GM19395 (cell line): ENCODE measurements around the gene REM2.

ENCODE experiments used
- ATAC-seq: cut with Tn5 transposase; IDR thresholded peaks from one replicate; pipeline ENCODE4 v1.9.1; 2021; ENCODE audit warnings: mild to moderate bottlenecking, moderate library complexity; ENCODE audit not compliant: unreplicated experiment

REM2 gene

DNA sequence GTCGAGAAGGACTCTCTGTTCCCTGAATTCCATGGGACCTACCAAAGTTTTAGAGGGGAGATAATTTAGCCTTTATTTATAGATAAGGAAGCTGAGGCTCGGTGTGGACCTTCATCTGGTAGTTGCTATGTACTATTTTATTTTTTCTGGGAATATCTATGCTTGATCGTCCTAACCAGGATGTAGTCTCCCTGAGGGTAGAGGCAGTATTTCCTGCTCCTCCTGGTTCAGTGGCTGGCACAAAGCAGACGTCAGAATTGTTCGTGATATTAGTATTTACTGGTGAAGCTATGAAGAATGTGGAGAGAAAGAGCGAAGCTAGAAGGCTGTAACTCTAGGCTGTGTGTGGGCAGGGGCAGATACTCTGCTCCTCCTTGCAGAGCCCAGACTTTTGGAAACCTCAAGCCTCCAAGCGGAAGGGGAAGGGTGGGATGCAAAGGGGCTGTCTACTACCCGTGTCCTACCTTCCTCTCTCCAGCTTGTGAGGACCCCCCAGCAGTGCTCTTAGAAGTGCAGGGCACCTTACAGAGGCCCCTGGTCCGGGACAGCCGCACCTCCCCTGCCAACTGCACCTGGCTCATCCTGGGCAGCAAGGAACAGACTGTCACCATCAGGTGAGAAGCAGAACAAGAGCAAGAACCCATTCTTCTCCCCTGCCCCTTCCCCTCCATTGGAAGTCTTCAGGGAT, 10.0 kb upstream of the REM2 start:
- ATAC-seq: no peak

DNA sequence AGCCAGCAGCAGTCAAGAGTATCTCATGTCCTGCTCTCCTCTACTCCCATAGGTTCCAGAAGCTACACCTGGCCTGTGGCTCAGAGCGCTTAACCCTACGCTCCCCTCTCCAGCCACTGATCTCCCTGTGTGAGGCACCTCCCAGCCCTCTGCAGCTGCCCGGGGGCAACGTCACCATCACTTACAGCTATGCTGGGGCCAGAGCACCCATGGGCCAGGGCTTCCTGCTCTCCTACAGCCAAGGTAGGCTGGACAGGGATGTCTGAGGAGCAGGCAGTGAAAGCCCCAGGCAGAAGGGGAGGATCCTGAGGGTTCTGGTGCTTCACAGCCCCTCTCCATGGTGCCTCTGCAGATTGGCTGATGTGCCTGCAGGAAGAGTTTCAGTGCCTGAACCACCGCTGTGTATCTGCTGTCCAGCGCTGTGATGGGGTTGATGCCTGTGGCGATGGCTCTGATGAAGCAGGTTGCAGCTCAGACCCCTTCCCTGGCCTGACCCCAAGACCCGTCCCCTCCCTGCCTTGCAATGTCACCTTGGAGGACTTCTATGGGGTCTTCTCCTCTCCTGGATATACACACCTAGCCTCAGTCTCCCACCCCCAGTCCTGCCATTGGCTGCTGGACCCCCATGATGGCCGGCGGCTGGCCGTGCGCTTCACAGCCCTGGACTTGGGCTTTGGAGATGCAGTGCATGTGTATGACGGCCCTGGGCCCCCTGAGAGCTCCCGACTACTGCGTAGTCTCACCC, 7.8 kb upstream of the REM2 start:
- no peak for ATAC-seq

DNA sequence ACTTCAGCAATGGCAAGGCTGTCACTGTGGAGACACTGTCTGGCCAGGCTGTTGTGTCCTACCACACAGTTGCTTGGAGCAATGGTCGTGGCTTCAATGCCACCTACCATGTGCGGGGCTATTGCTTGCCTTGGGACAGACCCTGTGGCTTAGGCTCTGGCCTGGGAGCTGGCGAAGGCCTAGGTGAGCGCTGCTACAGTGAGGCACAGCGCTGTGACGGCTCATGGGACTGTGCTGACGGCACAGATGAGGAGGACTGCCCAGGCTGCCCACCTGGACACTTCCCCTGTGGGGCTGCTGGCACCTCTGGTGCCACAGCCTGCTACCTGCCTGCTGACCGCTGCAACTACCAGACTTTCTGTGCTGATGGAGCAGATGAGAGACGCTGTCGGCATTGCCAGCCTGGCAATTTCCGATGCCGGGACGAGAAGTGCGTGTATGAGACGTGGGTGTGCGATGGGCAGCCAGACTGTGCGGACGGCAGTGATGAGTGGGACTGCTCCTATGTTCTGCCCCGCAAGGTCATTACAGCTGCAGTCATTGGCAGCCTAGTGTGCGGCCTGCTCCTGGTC, 7.2 kb upstream of the REM2 start:
- no peak for ATAC-seq

DNA sequence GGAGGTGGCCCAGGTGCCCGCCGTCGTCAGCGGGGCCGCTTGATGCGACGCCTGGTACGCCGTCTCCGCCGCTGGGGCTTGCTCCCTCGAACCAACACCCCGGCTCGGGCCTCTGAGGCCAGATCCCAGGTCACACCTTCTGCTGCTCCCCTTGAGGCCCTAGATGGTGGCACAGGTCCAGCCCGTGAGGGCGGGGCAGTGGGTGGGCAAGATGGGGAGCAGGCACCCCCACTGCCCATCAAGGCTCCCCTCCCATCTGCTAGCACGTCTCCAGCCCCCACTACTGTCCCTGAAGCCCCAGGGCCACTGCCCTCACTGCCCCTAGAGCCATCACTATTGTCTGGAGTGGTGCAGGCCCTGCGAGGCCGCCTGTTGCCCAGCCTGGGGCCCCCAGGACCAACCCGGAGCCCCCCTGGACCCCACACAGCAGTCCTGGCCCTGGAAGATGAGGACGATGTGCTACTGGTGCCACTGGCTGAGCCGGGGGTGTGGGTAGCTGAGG, 6.0 kb upstream of the REM2 start:
- ATAC-seq: no peak

DNA sequence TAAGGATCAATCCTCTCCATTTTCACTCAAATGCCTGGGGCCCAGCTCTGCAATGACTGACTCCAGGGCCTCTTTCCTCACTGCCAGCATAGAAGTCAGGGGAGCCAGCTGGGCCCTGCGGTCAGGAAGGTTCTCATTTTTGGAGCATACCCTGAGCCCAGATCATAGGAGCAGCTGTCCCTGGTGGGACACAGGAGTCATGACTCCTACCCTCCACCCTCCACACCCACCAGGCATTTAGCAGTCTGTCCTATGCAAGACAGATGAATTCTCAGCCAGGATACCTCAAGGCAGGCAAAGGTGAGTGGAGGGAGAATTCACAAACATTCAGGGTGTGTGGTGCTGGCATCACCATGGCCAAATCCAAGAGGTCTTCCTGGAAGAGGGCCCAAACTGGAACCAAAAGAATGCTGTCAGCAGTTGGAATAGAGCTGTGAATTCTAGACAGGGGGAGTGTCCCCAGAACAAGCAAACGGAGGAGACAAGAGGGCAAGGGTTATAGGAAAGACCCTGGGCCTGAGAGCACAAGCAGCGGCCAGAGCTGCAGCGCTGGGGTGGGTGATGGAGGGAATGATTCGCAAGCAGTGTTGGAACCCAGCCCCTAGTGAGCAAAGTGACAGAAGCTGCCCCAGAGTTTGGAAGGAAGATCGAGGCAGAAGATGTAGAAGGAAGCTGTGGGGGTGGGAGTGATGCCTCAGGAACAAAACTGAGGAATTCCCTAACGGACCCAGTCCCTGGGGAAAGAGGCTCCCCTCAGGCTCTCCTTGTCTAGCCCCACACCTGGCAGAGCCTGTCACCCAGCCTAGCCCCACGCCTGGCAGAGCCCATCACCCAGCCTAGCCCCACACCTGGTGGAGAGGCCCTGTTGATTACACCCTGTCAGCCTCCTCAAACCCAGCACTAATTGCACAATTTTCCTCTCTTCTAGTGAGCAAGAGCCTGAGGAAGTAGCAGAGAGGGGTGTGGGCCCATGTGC, 4.5 kb upstream of the REM2 start:
- no peak for ATAC-seq

DNA sequence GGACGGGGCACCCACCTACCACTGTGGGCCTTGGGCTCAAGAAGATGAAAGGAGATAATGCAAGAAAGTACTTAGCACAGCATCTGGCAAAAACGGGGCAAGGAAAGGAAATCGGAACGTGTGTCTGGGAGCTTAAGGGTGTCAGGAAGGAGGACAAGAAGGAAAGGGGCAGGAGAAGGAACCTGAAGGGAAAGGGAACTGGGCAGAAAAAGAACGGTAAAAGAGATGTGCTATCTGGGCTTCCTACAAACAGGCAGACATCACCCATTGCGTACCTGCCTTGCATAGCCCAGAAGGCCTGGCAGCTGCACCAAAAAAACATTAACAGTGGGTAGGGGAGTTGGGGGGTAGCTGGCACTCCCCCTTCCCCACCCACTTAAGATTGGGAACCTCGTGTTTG, 958 bp upstream of the REM2 start:
- no peak for ATAC-seq

DNA sequence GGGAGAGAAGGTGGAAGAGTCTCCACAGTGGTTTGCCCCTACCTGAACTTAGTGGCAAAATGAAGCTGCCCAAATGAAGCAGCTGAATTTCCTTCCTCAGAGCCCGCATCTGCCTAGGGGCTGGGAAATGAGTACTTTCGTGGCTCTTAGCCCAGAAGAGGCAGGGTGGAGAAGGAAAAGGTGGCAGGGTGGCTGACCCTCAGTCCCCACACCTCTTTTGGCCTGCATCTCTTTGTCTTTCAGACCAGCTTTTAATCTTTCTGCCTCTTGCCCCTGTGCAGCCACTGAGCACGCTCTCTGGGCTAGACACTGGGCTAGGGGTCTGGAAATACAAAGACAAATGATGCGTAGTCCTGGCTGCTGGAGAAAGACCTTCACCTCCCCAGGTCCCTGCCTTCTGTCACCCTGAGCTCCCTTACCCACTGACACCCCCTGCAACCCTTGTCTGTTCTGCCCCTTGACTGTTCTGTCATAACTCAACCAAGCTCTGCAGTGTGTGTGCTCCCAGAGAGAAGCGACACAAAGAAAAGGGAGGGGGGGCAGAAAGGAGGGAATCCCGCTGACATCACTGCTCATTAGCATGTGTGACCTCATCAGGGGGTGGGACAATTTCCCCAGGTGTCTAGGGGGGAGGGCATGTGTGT, 371 bp upstream of the REM2 start:
- ATAC-seq: no peak

DNA sequence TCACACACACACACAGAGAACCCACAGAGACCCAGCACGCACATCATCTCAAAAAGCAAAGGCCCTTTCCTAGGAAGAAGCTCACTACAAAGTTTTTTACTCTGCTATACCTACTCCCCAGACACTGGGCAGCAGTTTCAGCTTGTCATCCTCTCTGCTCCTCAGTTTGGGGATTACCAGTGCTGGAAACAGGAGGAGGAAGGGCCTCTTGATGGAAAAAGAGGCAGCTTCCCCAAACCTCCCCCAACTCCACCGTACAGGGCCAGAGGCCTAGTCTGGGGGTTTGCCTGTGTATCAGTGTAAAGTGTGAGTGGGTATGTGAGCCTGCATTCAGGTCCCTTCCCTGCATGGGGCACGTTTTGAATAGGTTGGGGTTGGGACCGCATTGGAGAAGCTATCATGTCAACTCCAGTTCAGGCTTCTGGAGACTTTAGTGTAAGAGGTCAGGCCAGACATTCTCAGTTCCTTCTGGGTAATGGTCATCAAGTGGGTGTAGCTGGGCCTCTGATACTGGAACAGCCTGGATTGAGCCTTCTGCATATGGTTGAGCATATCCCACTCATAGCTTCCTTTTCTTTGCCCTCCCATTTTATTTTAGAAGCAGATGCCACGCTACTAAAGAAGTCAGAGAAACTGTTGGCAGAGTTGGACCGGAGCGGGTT, 1.2 kb downstream of the REM2 start:
- no peak for ATAC-seq

DNA sequence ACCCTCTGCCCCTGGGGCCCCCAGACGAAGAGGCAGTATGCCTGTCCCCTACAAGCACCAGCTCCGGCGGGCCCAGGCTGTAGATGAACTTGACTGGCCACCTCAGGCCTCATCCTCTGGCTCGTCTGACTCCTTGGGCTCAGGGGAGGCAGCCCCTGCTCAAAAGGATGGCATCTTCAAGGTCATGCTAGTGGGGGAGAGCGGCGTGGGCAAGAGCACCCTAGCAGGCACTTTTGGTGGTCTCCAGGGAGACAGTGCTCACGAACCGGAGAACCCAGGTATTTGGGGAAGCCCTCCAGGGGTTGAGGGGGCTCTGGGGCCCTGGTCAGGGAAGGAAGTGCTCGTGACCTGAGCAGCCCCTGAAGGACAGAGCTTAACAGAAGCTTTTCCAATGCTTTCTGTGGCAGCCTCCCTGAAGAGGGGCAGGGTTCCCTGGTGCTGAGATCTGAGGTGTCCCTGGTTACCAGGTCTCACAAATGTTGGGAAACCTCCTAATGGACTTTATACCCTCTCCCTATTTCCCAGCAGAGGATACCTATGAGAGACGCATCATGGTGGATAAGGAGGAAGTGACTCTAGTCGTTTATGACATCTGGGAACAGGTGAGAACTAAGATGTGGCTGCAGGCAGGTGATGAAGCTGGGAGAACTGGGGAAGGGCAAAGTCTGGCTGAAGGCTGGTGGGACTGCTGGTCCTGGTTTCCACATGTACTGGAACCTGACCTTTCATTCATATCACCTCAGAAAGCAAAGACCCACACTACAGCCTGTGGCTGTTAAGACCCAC, 1.9 kb downstream of the REM2 start:
- no peak for ATAC-seq

DNA sequence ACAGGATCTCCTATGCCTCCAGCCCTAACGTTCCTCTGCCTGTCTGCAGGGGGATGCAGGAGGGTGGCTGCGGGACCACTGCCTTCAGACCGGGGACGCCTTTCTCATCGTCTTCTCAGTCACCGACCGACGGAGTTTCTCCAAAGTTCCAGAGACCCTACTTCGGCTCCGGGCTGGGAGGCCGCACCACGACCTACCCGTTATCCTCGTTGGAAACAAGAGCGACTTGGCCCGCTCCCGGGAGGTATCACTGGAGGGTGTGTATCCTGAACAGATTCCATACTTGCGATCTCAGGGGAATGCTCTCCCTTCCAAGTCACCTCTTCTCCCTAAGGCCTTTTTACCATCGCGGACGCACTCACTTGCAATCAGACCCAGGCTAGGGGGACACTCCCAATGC, 3.0 kb downstream of the REM2 start:
- ATAC-seq: no peak

DNA sequence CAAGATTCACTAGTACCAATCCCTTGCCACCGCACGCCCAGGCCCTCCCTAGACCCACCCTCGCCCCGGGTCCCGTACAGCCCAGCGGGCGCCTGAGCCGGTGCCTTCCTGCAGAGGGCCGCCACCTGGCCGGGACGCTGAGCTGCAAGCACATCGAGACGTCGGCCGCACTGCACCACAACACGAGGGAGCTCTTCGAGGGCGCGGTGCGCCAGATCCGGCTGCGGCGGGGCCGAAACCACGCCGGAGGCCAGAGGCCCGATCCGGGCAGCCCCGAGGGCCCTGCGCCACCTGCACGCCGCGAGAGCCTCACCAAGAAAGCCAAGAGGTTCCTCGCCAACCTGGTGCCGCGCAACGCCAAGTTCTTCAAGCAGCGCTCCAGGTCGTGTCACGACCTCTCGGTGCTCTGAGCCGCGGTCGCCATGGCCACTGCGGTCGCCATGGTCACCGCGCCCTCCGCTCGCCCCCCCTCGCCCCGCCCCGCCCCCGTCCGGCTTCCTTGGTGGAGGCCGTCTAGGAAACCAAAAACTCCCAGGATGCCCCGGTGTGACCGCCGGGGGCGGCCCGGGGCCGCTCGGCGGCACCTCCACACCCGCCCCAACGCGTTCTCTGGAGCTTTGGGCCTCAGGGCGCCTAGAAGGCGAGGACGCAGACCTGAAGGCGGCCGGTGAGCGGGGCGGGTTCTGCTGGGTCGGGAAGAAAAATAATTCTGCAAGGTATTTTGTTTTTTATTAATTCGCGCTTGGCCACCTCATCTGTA, 3.7 kb downstream of the REM2 start:
- ATAC-seq: peak; percentile 57

DNA sequence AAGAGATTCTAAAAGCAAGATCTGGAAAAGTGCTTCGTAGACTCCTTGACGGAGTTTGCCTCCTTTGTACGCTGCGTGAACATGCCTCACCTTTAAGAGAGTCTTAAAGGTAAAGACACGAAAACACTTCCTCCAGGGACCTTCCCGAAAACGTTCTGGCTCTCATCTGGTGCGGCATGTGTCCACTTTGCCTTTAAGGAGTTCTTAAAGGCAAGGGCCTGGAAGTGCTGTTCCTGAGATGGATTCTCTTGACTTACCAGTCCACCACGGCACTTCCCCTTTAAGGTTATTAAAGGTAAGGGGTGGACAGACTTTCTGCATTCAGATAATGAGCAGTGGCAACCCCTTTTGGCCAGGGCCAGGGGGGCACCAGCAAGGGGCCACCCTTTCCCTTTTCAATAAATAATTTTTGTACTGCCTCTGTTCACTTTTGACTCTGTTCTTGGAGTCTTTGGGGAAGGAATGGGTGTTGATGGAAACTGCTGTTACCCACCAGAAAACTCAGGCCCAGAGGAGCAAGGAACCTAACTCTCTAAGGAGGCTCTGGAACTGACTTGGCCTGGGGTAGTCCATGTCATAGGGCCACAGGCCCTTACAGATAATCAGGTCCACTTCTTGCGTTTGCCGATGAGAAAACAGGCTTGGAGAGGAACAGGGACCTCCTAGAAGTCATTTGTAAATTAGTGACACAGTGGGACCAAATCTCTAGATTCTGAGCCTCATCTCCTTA, 4.4 kb downstream of the REM2 start:
- ATAC-seq: peak; percentile 50

DNA sequence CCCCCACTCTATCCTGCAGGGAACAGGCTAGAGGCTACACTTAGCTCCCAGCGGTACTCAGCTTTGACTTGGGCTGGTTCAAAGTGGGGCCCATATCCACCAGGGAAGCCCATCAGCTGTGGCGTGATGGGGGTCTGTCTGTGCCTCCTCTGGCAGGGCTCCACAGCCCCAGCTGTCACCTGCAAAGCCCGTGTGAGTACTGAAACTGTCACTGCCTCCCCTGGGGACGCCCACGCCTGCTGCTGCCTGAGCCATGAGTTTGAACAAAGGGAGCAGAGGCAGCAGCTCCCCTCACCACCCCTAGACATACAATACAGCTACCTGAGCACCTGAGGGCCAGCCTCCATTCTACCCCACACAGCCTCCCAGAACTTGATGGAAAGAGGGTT, 5.0 kb downstream of the REM2 start:
- ATAC-seq: peak; percentile 42

DNA sequence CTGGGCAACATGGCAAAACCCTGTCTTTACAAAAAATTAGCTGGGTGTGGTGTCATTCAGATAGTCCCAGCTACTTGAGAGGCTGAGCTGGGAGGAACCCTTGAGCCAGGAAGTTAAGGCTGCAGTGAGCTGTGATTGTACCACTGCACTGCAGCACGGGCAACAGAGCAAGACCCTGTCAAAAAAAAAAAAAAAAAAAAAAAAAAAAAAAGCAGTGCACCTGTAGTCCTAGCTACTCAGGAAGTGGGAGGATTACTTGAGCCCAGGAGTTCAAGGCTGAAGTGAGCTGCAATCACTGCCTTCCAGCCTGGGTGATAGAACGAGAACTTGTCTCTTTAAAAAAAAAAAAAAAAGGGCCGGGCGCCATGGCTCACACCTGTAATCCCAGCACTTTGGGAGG, 5.6 kb downstream of the REM2 start:
- ATAC-seq: no peak

DNA sequence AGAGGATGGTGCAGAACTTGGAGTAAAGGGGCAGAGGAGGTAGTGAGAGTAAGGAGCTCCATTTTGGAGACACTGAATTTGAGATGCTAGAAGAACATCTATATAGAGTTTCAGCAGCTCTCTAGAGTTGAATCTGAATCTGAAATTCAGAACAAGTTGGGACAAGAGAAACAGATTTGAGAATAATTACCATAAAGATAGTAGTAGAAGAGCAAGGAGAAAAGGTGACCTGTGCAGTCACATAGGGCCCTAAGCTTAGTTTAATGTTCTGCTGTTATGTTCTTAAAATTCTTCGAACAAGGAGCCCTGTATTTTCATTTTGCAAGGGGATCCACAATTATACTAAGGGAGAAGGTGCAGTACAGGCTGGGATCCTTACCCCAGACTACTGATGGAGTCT, 7.4 kb downstream of the REM2 start:
- ATAC-seq: no peak

DNA sequence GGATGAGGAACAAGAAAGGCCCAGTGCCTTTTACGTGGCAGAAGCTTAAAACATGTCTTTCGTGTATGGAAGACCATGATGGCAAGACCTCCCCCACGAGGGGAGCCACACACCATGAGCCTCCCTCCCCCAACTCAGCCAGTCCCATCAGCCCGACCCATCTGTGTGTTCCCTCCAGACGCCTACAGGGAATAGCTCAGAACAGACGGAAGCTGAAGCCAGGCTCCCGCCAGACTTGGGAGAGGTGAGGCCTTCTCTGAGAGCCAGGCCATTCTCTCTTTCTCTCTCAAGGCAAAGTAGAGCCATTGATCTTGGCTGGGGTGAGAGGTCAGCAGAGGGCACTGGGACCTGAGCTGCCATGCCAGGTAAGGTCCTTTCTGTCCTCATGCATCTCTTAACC, 9.5 kb downstream of the REM2 start:
- no peak for ATAC-seq

DNA sequence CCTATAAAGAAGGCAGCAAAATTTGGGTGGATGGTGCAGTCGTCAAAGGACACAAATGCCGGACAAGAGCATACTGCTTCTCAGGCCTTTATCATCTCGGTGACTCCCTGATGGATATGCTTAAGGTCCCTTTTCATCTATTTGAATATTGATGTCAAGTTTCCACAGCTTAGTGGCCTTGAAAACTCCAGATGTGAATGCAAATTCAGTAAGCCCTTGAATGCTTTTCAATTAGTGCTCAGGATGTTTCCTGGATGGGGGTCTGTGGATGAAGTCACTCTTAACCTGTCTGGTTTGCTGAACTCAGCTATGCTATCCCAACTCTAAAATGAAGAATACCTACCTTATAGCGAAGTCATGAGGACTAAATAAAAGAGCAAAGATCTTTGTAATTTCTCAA, 10.7 kb downstream of the REM2 start:
- no peak for ATAC-seq

DNA sequence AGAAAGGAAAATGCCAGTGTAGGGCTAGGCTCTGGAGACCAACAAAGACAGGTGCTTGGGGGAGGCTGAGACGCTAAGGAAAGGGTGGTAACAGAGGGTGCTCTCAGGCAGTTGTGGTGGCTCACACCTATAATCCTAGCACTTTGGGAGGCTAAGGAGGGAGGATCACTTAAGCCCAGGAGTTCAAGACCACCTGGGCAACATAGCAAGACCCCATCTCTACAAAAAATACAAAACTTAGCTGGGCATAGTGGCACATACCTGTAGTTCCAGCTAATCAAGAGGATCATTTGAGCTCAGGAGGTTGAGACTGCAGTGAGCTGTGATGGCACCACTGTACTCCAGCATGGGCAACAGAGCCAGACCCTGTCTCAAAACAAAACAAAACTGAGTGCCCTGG, 12.4 kb downstream of the REM2 start:
- no peak for ATAC-seq
